ENCODE results near the gene COL27A1. TPM values are rescaled to one million over a fixed set of nuclear protein-coding genes. Genes with fewer than 3 reads are reported as not detected.
A peak's percentile ranks its signal among the peaks of the same experiment; 100 is the strongest.

COL27A1 gene
- total RNA-seq, 1 donor from 2014 or later: 31.1 TPM

GRCh38 chr9:114272739-114273431 lies 117.5 kb downstream of the COL27A1 start:
- DNase-seq: no peak

- DNase-seq: no peak
These were observed 118.1 kb downstream of the COL27A1 start for GRCh38 chr9:114273461-114273881.

GRCh38 chr9:114274217-114274616 lies 118.9 kb downstream of the COL27A1 start:
- no peak for DNase-seq

DNA sequence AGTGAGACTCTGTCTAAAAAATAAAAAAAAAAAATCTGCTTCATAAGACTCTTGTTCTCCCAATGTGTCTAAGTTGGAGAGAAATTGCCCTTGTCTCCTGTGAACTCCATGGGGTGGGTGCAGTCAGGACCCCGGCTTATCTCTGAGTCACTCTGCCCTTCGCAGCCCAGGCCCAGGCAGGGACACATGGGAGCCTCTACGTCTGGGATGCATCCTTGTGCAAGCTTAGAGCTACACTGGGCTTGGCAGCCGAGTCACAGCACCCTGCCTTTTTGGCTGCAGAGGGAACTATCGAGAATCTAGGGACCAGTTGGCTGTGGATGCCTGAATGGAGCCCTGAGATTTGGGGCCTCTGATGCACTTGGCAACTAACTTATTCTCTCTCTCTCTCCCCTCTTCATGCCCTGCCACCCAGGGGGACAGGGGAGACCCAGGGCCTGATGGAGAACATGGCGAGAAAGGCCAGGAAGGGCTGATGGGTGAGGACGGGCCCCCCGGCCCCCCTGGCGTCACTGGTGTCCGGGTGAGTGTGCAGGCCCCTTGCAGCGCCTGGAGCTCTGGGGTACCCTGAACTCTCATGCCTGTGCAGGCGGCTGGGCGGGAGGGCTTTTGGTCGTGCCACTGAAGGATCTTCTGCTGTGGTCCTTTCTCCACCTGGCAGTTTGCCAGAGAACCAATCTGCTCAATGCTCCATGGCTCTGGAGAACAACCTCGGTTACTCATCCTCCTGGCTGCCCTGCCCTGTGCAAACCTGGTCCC lies 120.1 kb downstream of the COL27A1 start:
- DNase-seq: no peak

- peak; percentile 27 for DNase-seq
These were observed 121.8 kb downstream of the COL27A1 start for GRCh38 chr9:114276908-114277821.

DNA sequence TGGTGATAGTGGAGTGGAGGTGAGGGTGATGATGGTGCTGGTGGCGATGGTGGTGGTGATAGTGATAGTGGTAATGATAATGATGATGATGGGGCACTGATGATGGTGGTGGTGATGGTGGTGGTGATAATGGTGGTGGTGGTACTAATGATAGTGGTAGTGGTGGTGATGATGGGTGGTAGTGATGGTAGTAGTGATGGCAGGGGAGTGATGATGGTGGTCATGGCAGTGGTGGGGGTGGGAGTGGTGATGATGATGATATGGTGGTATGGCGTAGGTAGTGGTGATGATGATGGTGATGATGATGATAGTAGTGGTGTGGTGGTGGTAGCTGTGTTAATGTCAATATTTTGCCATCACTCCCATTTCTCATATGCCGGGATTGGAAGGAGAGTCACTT lies 123.0 kb downstream of the COL27A1 start:
- DNase-seq: no peak

GRCh38 chr9:114278881-114279570 lies 123.7 kb downstream of the COL27A1 start:
- peak; percentile 15 for DNase-seq

DNA sequence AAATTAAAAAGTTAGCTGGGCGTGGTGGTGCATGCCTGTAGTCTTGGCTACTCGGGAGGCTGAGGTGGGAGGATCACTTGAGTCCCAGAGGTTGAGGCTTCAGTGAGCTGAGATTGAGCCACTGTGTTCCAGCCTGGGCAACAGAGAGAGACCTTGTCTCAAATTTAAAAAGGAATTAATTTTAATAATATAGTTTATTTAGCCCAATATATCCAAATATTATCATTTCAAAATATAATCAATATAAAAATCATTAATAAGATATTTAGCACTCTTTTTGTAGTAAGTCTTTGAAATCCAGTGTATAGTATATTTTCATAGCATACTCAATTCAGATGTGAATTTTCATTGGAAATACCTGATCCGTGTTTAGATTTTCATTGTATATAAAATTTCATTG lies 124.4 kb downstream of the COL27A1 start:
- DNase-seq: no peak

GRCh38 chr9:114280636-114281472 lies 125.5 kb downstream of the COL27A1 start:
- DNase-seq: peak; percentile 85

DNA sequence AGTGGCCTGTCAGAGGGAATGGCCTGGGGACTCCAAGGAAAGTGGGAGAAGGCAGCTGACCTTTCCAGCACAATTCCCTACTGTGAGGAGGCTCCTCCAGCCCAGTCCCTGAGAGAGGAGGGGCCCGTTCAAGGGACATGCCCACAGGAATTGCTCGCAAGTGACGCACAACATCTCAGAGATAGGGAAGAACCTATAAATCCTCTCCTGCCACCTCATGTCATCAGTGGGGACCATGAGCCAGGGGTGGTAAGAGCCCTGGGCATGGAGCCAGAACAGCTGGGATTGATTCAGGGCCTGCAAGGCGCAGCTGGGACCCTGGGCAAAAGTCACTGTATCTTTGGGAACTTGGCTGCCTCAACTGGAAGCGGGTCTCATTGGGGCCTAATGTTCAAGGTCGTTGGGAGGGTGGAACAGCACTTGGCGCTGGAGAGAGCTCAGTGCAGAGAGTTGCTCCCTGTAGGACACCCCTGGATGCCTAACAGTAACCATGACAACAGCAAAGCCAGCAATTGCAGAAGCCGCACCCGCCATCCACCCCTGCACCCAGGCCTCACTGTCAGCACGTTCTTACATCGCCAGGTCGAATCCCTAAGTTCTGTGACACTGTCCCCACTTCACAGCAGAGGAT lies 126.3 kb downstream of the COL27A1 start:
- DNase-seq: peak; percentile 95

DNA sequence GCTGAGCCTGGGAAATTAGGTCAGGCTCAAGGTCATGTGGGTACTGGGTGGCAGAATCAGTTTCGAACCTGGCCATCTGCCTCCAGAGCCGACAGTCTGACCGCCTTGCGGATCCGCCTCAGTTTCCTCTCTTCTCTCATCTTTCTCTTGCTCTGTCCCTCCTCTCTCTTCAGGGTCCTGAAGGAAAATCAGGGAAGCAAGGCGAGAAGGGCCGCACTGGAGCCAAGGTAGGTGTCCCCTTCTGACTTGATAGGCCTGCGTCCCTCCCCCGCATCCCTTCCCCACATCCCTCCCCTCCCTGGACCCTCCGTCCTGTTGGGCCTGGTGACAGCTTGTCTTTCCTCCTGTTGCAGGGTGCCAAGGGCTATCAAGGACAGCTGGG lies 126.8 kb downstream of the COL27A1 start:
- DNase-seq: no peak

GRCh38 chr9:114282507-114282906 lies 127.2 kb downstream of the COL27A1 start:
- DNase-seq: no peak

GRCh38 chr9:114282926-114283325 lies 127.6 kb downstream of the COL27A1 start:
- peak; percentile 48 for DNase-seq

- no peak for DNase-seq
These were observed 128.3 kb downstream of the COL27A1 start for GRCh38 chr9:114283551-114284111.

DNA sequence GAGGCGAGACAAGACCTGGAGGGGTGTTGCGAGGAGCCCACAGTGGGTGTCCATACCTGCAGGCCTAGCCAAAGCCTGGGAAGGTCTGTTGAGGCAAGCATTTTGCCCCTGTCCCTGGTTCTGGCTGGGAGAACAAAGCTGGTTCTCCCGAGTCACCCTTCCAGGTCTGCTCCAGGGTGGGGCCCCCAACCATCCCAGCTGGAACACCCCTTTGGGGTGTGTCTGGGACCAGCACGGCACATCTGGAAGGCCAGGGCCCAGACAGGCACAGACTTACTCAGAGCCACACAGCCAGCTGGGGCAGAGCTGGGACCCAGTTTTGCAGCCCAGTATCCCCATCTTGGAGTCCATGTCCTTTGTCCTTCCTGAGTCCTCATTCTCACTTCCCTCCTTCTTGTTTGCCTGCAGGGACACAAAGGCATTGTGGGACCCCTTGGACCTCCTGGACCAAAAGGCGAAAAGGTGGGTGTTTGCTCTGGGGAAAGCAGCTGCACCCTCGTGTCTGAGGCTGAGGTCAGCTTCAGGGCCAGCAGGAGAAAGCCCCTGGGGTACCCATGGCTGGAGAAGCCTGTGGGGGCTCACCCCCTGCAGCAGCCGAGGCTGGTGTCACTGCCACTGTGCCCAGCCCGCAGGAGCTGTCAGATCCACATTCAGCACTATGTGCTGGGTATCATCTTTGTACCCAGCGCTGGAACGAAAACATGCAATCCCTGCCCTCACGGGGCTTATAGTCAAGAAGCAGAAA lies 129.2 kb downstream of the COL27A1 start:
- no peak for DNase-seq

GRCh38 chr9:114285166-114285867 lies 130.0 kb downstream of the COL27A1 start:
- DNase-seq: peak; percentile 81

GRCh38 chr9:114286146-114286679 lies 130.9 kb downstream of the COL27A1 start:
- no peak for DNase-seq

- no peak for DNase-seq
These were observed 131.8 kb downstream of the COL27A1 start for GRCh38 chr9:114287001-114287762.

Data from skin of body (tissue), 2 donors.